ENCODE data around the gene TMEM109.

- TF ChIP-seq CTCF (IDR thresholded peaks at IDR 0.05) (no peak), POLR2A (IDR thresholded peaks at IDR 0.05) (no peak), POLR2AphosphoS5 (IDR thresholded peaks at IDR 0.05; ENCODE audit: insufficient read depth in 1 of 2, low read depth in 1 of 2) (no peak)
These were observed 9.8 kb downstream of the TMEM109 start for GRCh38 chr11:60923800-60924109.
